Measurements from ENCODE around the gene PSMB2.

- TF ChIP-seq ZNF592 (IDR thresholded peaks at IDR 0.05), result no peak
- TF ChIP-seq RAD21 (IDR thresholded peaks at IDR 0.05; ENCODE audit: insufficient read depth, low read depth, low read length), result no peak
- no peak for TF ChIP-seq SREBF2 (IDR thresholded peaks at IDR 0.05; ENCODE audit: low read length)
- no peak for TF ChIP-seq EZH2 (IDR thresholded peaks at IDR 0.05; ENCODE audit: borderline replicate concordance, control insufficient read depth, low read depth, low read length)
- TF ChIP-seq SP1 (IDR thresholded peaks at IDR 0.05; ENCODE audit: low read depth, low read length), result no peak
- no peak for TF ChIP-seq RFX5 (IDR thresholded peaks at IDR 0.05; ENCODE audit: low read depth, low read length)
- TF ChIP-seq MYC (IDR thresholded peaks at IDR 0.05; ENCODE audit: insufficient read depth, insufficient read length, insufficient replicate concordance, low read length, severe bottlenecking), result no peak
- no peak for TF ChIP-seq ZNF384 (IDR thresholded peaks at IDR 0.05; ENCODE audit: borderline replicate concordance, low read depth, low read length)
- TF ChIP-seq, protein P1, sequence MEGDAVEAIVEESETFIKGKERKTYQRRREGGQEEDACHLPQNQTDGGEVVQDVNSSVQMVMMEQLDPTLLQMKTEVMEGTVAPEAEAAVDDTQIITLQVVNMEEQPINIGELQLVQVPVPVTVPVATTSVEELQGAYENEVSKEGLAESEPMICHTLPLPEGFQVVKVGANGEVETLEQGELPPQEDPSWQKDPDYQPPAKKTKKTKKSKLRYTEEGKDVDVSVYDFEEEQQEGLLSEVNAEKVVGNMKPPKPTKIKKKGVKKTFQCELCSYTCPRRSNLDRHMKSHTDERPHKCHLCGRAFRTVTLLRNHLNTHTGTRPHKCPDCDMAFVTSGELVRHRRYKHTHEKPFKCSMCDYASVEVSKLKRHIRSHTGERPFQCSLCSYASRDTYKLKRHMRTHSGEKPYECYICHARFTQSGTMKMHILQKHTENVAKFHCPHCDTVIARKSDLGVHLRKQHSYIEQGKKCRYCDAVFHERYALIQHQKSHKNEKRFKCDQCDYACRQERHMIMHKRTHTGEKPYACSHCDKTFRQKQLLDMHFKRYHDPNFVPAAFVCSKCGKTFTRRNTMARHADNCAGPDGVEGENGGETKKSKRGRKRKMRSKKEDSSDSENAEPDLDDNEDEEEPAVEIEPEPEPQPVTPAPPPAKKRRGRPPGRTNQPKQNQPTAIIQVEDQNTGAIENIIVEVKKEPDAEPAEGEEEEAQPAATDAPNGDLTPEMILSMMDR (IDR thresholded peaks at IDR 0.05 in 2 of 3, conservative IDR thresholded peaks at IDR 0.05 in 1 of 3; ENCODE audit: control insufficient read depth in 2 of 3, extremely low read depth in 1 of 3, insufficient read depth in 1 of 3, low read depth in 3 of 3, low read length in 3 of 3), result no peak
- no peak for TF ChIP-seq RELA (IDR thresholded peaks at IDR 0.05; ENCODE audit: borderline replicate concordance, partially characterized antibody)
- TF ChIP-seq TAF1 (IDR thresholded peaks at IDR 0.05; ENCODE audit: borderline replicate concordance, low read depth, low read length), result no peak
- TF ChIP-seq, protein P2, sequence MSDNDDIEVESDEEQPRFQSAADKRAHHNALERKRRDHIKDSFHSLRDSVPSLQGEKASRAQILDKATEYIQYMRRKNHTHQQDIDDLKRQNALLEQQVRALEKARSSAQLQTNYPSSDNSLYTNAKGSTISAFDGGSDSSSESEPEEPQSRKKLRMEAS (IDR thresholded peaks at IDR 0.05; ENCODE audit: low read depth, low read length), result no peak
- TF ChIP-seq, protein P3, sequence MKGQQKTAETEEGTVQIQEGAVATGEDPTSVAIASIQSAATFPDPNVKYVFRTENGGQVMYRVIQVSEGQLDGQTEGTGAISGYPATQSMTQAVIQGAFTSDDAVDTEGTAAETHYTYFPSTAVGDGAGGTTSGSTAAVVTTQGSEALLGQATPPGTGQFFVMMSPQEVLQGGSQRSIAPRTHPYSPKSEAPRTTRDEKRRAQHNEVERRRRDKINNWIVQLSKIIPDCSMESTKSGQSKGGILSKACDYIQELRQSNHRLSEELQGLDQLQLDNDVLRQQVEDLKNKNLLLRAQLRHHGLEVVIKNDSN (IDR thresholded peaks at IDR 0.05; ENCODE audit: borderline replicate concordance, extremely low read length, insufficient read depth, low read depth, low read length), result no peak
Observed at GRCh38 chr1:35580949-35581388, 60.4 kb downstream of the PSMB2 start.
